ENCODE data around the gene TUBB.
A peak's percentile ranks its signal among the peaks of the same experiment; 100 is the strongest.

The TUBB gene

DNA sequence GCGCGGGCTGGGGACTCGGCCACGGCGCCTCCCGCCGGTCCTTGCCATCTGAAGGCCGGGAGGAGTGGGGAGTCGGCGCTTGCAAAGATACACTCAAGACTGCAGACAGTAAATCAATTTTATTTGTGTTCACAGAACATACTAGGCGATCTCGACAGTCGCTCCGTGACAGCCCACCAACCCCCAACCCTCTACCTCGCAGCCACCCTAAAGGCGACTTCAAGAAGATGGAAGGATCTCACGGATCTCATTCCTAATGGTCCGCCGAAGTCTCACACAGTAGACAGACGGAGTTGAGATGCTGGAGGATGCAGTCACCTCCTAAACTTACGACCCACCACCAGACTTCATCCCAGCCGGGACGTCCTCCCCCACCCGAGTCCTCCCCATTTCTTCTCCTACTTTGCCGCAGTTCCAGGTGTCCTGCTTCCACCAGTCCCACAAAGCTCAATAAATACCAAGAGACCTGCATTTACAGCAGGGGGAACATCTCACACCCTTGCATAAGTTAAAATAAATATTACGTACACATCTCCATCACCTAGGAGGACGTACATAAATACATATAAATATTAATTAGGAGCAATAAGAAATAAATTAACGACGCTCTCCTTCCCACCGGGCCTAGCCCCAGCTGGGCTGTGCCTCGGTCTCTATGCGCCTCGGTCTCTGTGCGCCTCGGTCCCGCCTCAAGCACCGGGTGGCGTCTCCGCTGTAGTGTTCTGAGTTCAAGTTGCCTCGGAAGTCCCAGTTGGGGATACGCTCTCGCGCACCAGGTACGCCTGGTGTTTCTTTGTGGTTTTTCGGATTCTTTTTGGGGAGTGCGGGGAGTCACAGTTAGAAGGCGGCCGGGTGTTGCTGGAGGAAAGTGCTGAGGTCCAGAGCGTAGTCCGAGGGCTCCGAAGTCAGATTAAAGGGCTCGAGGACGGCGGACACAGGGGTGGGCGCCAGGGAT lies 23.2 kb downstream of the TUBB start:
- H3K9ac ChIP-seq = no peak overlapping the region; the same call in 1 of the 2 replicates
- no peak for TF ChIP-seq CTCF (conservative IDR thresholded peaks at IDR 0.05; ENCODE audit: low read depth, low read length)
- no peak overlapping the region for H3K4me3 ChIP-seq (IDR thresholded peaks at IDR 0.05; ENCODE audit: insufficient read depth, low read depth, low read length)
- no peaks in the 10 kb centered on the region for H3K79me2 ChIP-seq (ENCODE audit: insufficient read depth, low read depth)
- no peaks in the 10 kb centered on the region for H4K20me1 ChIP-seq (ENCODE audit: insufficient read depth)
- no peak overlapping the region for H3K27ac ChIP-seq
- peak overlapping the region; percentile 89 for H2AFZ ChIP-seq (ENCODE audit: low read depth)
- H3K36me3 ChIP-seq (ENCODE audit: insufficient read depth) = no peaks in the 10 kb centered on the region
- H3K4me2 ChIP-seq = peak overlapping the region; percentile 98
- H3K27me3 ChIP-seq (ENCODE audit: insufficient read depth, low read depth) = no peaks in the 10 kb centered on the region
- H3K4me1 ChIP-seq (ENCODE audit: low read depth, poor library complexity, severe bottlenecking) = peaks cover 26% of the 10 kb centered on the region

- no peaks in the 10 kb centered on the region for H3K36me3 ChIP-seq (ENCODE audit: insufficient read depth)
- H2AFZ ChIP-seq (ENCODE audit: low read depth) = peak within 1 kb of the TSS; percentile 89
- H3K9ac ChIP-seq = peak within 1 kb of the TSS; percentile 36; the same call in 1 of the 2 replicates
- no peak within 1 kb of the TSS for H3K4me3 ChIP-seq (IDR thresholded peaks at IDR 0.05; ENCODE audit: insufficient read depth, low read depth, low read length)
- H3K27ac ChIP-seq = no peak within 1 kb of the TSS
- H3K4me2 ChIP-seq = peak within 1 kb of the TSS; percentile 98
- peaks cover 26% of the 10 kb centered on the region for H3K4me1 ChIP-seq (ENCODE audit: low read depth, poor library complexity, severe bottlenecking)
- no peaks in the 10 kb centered on the region for H3K27me3 ChIP-seq (ENCODE audit: insufficient read depth, low read depth)
- TF ChIP-seq CTCF (conservative IDR thresholded peaks at IDR 0.05; ENCODE audit: low read depth, low read length) = peak; percentile 67
- H3K79me2 ChIP-seq (ENCODE audit: insufficient read depth, low read depth) = no peaks in the 10 kb centered on the region
- no peaks in the 10 kb centered on the region for H4K20me1 ChIP-seq (ENCODE audit: insufficient read depth)
Observed at GRCh38 chr6:30744054-30744805, 24.1 kb downstream of the TUBB start, which contains the start of gene IER3. IER3 (minus strand) TSS chr6:30744547; CDS start chr6:30744518, 29 bp downstream.

- H3K4me3 ChIP-seq (IDR thresholded peaks at IDR 0.05; ENCODE audit: insufficient read depth, low read depth, low read length) = no peak overlapping the region
- no peak for TF ChIP-seq CTCF (conservative IDR thresholded peaks at IDR 0.05; ENCODE audit: low read depth, low read length)
- H3K9ac ChIP-seq = no peak overlapping the region
- peaks cover 17% of the 10 kb centered on the region for H3K4me1 ChIP-seq (ENCODE audit: low read depth, poor library complexity, severe bottlenecking)
- no peaks in the 10 kb centered on the region for H3K36me3 ChIP-seq (ENCODE audit: insufficient read depth)
- no peaks in the 10 kb centered on the region for H3K27me3 ChIP-seq (ENCODE audit: insufficient read depth, low read depth)
- H2AFZ ChIP-seq (ENCODE audit: low read depth) = no peak overlapping the region
- no peaks in the 10 kb centered on the region for H4K20me1 ChIP-seq (ENCODE audit: insufficient read depth)
- no peaks in the 10 kb centered on the region for H3K79me2 ChIP-seq (ENCODE audit: insufficient read depth, low read depth)
- H3K4me2 ChIP-seq = no peak overlapping the region
- no peak overlapping the region for H3K27ac ChIP-seq
Observed at GRCh38 chr6:30747300-30747687, 27.1 kb downstream of the TUBB start.

GRCh38 chr6:30747902-30748769 lies 28.0 kb downstream of the TUBB start:
- H3K79me2 ChIP-seq (ENCODE audit: insufficient read depth, low read depth) = no peaks in the 10 kb centered on the region
- H3K9ac ChIP-seq = no peak overlapping the region
- no peak overlapping the region for H2AFZ ChIP-seq (ENCODE audit: low read depth)
- no peak overlapping the region for H3K4me2 ChIP-seq
- H3K4me3 ChIP-seq (IDR thresholded peaks at IDR 0.05; ENCODE audit: insufficient read depth, low read depth, low read length) = no peak overlapping the region
- H3K27me3 ChIP-seq (ENCODE audit: insufficient read depth, low read depth) = no peaks in the 10 kb centered on the region
- TF ChIP-seq CTCF (conservative IDR thresholded peaks at IDR 0.05; ENCODE audit: low read depth, low read length) = no peak
- H3K36me3 ChIP-seq (ENCODE audit: insufficient read depth) = no peaks in the 10 kb centered on the region
- H3K4me1 ChIP-seq (ENCODE audit: low read depth, poor library complexity, severe bottlenecking) = peaks cover 13% of the 10 kb centered on the region
- no peaks in the 10 kb centered on the region for H4K20me1 ChIP-seq (ENCODE audit: insufficient read depth)
- no peak overlapping the region for H3K27ac ChIP-seq
